SJSA1 (cell line): Measurements from ENCODE around the gene S100A14. TPM values are rescaled to one million over a fixed set of nuclear protein-coding genes. Genes with fewer than 3 reads are reported as not detected.
A peak's percentile ranks its signal among the peaks of the same experiment; 100 is the strongest.

ENCODE experiments used
- DNase-seq, 2 experiments: peaks; one replicate each; pipeline ENCODE4 v3.0.0-alpha.2; 2015 to 2020; ENCODE audit warnings: low spot score in 2 of 2, low read depth in 1 of 2
- H3K27ac ChIP-seq: fragments of 250-450 bp; sonication (Bioruptor Pico); 2 replicates; pipeline ENCODE4 v1.5.1; 2020; ENCODE audit warnings: mild to moderate bottlenecking, moderate library complexity
- H3K27me3 ChIP-seq: fragments of 250-450 bp; sonication (Bioruptor Pico); replicated peaks from 2 replicates; pipeline ENCODE4 v1.5.1; 2020; ENCODE audit warnings: mild to moderate bottlenecking, moderate library complexity
- H3K36me3 ChIP-seq: fragments of 250-450 bp; sonication (Bioruptor Pico); 2 replicates; pipeline ENCODE4 v1.5.1; 2020; ENCODE audit warnings: mild to moderate bottlenecking
- H3K4me1 ChIP-seq: fragments of 250-450 bp; sonication (Bioruptor Pico); replicated peaks from 2 replicates; pipeline ENCODE4 v1.6.1; 2021; ENCODE audit warnings: mild to moderate bottlenecking
- H3K4me3 ChIP-seq: fragments of 250-450 bp; sonication (Bioruptor Pico); 2 replicates; pipeline ENCODE4 v1.5.1; 2020; ENCODE audit warnings: mild to moderate bottlenecking
- H3K9me3 ChIP-seq: fragments of 250-450 bp; sonication (Bioruptor Pico); replicated peaks from 2 replicates; pipeline ENCODE4 v1.5.1; 2020; ENCODE audit warnings: mild to moderate bottlenecking
- total RNA-seq: library from RNA; depleted of rRNA; stranded (reverse); fragments of >200 nt; shearing (Covaris generic); gene quantifications from 2 replicates; pipeline ENCODE4 v1.2.3, GENCODE V29; 2014; rRNA removed

The S100A14 gene
- not detected in 2 replicates for total RNA-seq

DNA sequence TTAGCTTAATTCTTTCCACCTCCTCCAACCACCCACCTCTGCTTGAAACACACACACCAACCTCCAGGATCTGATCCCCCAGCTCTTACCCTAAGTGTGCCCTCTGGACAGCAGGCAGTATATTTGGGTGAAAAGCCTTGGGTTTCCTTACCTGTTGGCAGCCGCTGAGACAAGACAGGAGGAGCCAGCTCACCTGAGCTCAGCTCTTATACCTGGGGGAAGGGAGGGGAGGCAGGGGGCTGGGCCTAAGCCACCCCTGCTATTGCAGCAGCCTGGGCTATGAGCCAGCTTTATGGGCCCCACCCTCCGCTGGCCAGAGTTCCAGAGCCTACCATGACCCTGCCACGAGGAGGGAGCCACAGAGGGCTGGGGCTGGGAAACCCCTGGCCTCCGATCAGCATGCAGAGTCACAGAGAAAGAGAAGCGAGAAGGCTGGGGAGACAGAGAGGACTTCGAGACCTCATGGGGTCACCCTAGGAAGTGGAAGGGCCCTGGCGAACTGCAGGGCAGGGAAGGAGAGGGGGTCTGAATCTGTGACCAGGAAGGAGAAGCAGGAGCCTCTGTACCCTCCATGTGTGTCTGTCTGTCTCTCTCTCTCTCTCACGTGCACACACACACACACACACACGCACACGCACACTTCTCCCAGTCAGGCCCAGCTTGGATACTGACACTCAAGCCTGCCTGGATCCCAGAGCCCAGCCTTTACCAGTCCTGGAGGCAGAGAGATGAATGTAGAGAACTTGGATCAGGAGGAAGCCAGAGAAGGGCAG is at the start of gene S100A14:
Gene S100A14 (minus strand): TSS at position 182 of the 773 bp plus-strand sequence. CDS start 467 bp downstream, outside the sequence.
- Histone ChIP-seq H3K4me1 (peaks cover 21% of the 10 kb centered on the region), H3K27ac (no peak within 1 kb of the TSS), H3K4me3 (no peak within 1 kb of the TSS), H3K9me3 (no peaks in the 10 kb centered on the region), H3K27me3 (no peaks in the 10 kb centered on the region), H3K36me3 (peaks cover 19% of the 10 kb centered on the region)
- no peak for DNase-seq

DNA sequence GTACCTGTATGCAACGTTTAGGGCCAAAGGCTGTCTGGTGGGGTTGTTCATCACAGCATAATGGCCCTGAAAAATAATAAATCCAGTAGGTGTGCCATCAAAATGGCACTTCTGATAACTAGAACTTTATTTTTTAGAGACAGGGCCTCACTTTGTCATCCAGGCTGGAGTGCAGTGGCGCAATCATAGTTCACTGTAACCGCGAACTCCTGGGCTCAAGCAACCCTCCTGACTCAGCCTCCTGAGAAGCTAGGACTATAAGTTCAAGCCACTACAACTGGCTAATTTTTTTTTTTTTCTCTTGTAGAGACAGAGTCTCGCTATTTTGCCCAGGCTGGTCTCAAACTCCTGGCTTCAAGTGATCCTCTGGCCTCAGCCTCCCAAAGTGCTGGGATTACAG is 47.1 kb upstream of the S100A14 start:
- no peak overlapping the region for H3K27ac ChIP-seq

GRCh38 chr1:153662269-153662668 is 46.1 kb upstream of the S100A14 start:
- no peak for DNase-seq
- H3K4me3 ChIP-seq = no peak overlapping the region
- H3K36me3 ChIP-seq = peaks cover 78% of the 10 kb centered on the region
- H3K4me1 ChIP-seq = peaks cover 9% of the 10 kb centered on the region
- H3K27ac ChIP-seq = no peak overlapping the region
- no peaks in the 10 kb centered on the region for H3K27me3 ChIP-seq
- no peaks in the 10 kb centered on the region for H3K9me3 ChIP-seq

More for the DNA sequence above, 47.1 kb upstream of the S100A14 start:
- no peak for DNase-seq
- no peaks in the 10 kb centered on the region for H3K27me3 ChIP-seq
- peaks cover 8% of the 10 kb centered on the region for H3K4me1 ChIP-seq
- peaks cover 88% of the 10 kb centered on the region for H3K36me3 ChIP-seq
- no peak overlapping the region for H3K4me3 ChIP-seq
- no peaks in the 10 kb centered on the region for H3K9me3 ChIP-seq

DNA sequence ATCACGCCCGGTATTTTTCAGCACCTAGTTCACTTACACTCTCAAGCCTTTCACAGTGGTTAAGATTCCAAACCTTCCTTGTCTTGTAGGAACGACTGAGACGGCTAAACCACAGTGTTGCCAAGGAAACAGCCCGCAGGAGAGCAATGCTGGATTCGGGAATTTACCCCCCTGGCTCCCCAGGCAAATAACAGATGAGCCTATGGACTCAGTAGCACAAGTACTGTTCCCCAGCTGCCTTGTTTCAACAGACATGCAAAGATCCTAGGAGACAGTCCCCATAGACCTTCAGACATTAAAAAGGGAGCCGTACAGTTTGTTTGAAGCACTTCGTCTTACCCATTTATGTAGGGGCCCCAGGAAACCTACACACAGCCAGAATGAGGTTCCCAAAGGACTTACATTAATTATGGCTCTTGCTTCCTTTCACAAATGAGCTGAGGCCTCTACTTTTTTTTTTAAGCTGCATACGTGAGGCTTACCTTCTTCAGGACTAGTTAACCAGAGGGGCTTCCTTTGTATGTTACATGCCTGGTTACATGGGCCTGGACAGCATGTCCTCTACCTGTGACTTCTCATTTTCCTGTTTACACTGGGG is 45.1 kb upstream of the S100A14 start:
- Histone ChIP-seq H3K4me1 (peaks cover 9% of the 10 kb centered on the region), H3K9me3 (no peaks in the 10 kb centered on the region), H3K36me3 (peaks cover 68% of the 10 kb centered on the region), H3K27ac (no peak overlapping the region), H3K4me3 (no peak overlapping the region), H3K27me3 (no peaks in the 10 kb centered on the region)
- DNase-seq = no peak

GRCh38 chr1:153659656-153660055 is 43.5 kb upstream of the S100A14 start:
- Histone ChIP-seq H3K4me1 (peaks cover 9% of the 10 kb centered on the region), H3K9me3 (no peaks in the 10 kb centered on the region), H3K27me3 (no peaks in the 10 kb centered on the region), H3K36me3 (peaks cover 52% of the 10 kb centered on the region), H3K4me3 (peak overlapping the region; percentile 79; the same call in 1 of the 2 replicates), H3K27ac (no peak overlapping the region)
- DNase-seq = no peak

DNA sequence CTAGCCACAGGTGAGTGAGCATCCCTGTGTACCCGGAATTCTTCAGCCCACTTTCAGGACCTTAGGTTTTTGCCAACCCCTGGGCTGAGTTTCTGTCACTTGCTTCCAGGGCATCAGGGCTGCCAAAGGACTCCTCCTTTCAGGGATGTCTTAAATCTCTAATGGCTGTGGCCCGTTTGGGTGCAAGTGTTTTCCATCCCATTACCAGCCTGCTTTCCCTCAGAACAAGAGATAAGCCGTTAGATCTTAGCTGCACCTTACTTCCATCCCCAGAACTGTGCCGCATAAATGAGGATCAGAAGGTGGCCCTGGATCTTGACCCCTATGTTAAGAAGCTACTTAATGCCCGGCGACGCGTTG is 43.0 kb upstream of the S100A14 start:
- H3K27ac ChIP-seq = no peak overlapping the region
- DNase-seq = no peak

DNA sequence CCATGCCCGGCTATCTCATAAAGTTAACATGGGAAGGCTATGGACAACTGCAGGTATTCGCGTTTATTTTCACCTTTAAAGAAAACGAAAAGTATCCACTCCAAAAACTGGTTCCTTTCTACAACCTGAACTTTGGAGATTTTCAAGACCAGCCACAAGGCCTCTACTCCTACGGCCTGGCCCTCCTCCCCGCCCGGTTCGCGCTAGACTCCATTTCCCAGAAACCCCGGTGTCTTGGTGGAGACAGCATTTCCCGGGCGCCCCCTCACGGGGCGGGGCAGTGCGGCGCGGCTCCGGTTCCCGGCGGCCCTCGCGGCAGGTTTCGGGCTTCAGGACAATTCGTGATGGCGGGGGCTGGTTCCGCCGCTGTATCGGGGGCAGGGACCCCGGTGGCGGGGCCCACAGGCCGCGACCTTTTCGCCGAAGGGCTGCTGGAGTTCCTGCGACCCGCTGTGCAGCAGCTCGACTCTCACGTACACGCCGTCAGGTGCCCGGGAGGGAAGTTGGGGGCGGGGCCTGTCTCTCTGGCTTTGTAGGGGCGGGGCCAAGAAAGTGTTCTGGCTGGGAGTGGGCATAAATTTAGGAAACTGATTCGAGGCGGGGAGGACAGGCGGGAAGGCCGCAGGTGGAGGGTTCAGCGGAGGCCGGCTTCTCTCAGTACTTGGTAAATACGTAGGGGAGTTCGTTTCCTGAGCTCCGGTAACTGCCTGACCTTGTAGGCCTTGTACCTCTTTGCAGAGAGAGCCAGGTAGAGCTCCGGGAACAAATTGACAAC is 42.5 kb upstream of the S100A14 start, which contains the start of gene SNAPIN:
Gene SNAPIN (plus strand): TSS at position 304 of the 775 bp plus-strand sequence. CDS start 41 bp downstream, at position 345.
- Histone ChIP-seq H3K27me3 (no peaks in the 10 kb centered on the region), H3K36me3 (peaks cover 42% of the 10 kb centered on the region), H3K4me3 (peak within 1 kb of the TSS; percentile 79), H3K9me3 (no peaks in the 10 kb centered on the region), H3K27ac (no peak within 1 kb of the TSS; the same call in 1 of the 2 replicates), H3K4me1 (peaks cover 9% of the 10 kb centered on the region; the same call in 1 of the 2 replicates)
- peak; percentile 89 to 91 for DNase-seq

More for the DNA sequence above, 43.0 kb upstream of the S100A14 start:
- peaks cover 9% of the 10 kb centered on the region for H3K4me1 ChIP-seq
- H3K36me3 ChIP-seq = peaks cover 47% of the 10 kb centered on the region
- H3K4me3 ChIP-seq = peak overlapping the region; percentile 79
- no peaks in the 10 kb centered on the region for H3K9me3 ChIP-seq
- no peaks in the 10 kb centered on the region for H3K27me3 ChIP-seq

- DNase-seq = no peak
- H3K4me3 ChIP-seq = no peak overlapping the region
- H3K4me1 ChIP-seq = peaks cover 9% of the 10 kb centered on the region; the same call in 1 of the 2 replicates
- no peak overlapping the region for H3K27ac ChIP-seq
- H3K27me3 ChIP-seq = no peaks in the 10 kb centered on the region
- peaks cover 12% of the 10 kb centered on the region; the same call in 1 of the 2 replicates for H3K36me3 ChIP-seq
- no peaks in the 10 kb centered on the region for H3K9me3 ChIP-seq
Measured at GRCh38 chr1:153655333-153655732, 39.2 kb upstream of the S100A14 start.

- H3K27ac ChIP-seq = no peak overlapping the region
- DNase-seq = no peak
- no peaks in the 10 kb centered on the region; the same call in 1 of the 2 replicates for H3K36me3 ChIP-seq
- no peak overlapping the region for H3K4me3 ChIP-seq
- no peaks in the 10 kb centered on the region for H3K27me3 ChIP-seq
- no peaks in the 10 kb centered on the region for H3K4me1 ChIP-seq
- H3K9me3 ChIP-seq = no peaks in the 10 kb centered on the region
Measured at GRCh38 chr1:153652805-153653500, 36.8 kb upstream of the S100A14 start.

DNA sequence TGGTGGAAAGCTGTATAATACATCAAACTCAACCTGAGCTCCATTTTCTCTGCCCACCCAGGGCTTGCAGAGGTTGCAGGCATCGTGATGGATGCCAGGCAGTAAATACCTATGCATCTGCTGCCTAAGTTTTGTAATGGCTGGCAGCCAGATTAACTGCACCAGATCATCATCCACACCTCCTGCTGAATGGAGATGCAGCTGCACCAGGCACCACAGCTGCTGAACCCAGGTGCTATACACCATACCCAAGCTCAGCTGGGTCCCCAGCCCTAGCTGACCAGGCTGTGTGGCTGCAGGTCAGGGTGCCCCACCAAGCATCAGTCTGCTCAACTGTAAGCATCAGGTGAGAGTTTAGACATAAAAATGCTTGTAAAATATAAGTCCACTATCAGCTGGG is 35.6 kb upstream of the S100A14 start:
- Histone ChIP-seq H3K4me3 (no peak overlapping the region), H3K27me3 (no peaks in the 10 kb centered on the region), H3K27ac (no peak overlapping the region), H3K9me3 (no peaks in the 10 kb centered on the region), H3K4me1 (no peaks in the 10 kb centered on the region), H3K36me3 (peaks cover 8% of the 10 kb centered on the region)
- no peak for DNase-seq

DNA sequence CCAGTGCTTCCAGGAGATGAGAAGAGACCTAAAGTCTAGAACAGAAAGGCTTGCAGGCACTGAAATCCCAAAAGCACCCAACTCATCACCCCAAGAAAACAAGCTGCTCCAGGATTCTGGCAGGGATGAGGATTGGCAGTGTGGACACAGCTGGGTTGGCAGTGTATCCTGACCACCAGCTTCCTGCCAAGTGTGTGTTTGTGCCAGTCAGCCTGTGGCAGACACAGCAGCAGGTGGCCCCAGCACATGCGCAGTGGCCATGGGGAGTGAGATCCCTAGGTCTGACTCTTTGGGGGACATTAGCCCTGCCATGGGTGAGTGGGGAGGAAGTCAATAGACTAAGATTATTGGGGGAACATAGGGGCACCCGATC is 33.7 kb upstream of the S100A14 start:
- DNase-seq = no peak
- no peaks in the 10 kb centered on the region for H3K9me3 ChIP-seq
- H3K27ac ChIP-seq = no peak overlapping the region
- no peak overlapping the region for H3K4me3 ChIP-seq
- H3K4me1 ChIP-seq = no peaks in the 10 kb centered on the region
- H3K36me3 ChIP-seq = peaks cover 28% of the 10 kb centered on the region
- no peaks in the 10 kb centered on the region for H3K27me3 ChIP-seq

DNA sequence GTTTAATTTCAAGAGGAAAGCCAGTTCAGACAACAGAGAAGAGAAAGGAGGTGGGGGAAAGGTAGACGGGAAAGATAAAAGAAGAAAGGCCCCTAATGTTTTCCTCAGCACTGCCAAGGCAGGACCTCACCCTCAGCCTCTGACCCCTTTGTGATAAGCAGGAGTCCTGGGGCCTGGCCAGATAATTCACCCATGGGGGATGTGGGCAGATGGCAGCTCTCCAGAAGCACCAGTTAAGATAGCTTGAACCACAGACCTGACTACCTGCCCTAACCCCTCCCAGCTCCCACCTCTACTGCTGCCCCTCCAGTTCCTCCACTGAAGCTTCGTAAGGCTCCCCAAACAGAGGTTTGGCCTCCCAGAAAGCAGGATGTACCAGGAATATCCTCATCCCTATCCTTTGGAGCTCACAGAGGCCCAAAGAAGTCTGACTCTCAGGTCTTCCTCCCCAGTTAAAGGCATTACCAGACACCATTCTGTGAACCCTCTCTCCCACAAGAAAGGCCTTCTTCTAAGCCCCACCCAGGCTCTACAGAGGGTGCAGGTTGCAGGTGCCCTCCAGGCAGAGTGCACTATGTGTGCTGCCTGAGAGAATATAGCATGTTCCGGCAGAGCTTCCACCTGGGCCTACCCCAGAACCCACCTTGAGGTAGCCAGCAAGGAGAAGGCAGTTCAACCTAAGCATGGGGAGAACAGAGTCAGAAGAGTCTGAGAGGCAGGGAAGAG is 33.2 kb upstream of the S100A14 start:
- H3K27me3 ChIP-seq = no peaks in the 10 kb centered on the region
- DNase-seq = no peak
- H3K4me1 ChIP-seq = no peaks in the 10 kb centered on the region
- no peak overlapping the region for H3K27ac ChIP-seq
- no peak overlapping the region for H3K4me3 ChIP-seq
- no peaks in the 10 kb centered on the region for H3K9me3 ChIP-seq
- peaks cover 33% of the 10 kb centered on the region for H3K36me3 ChIP-seq
